ENCODE measurements around the gene PLCB4. TPM values are rescaled to one million over a fixed set of nuclear protein-coding genes. Genes with fewer than 3 reads are reported as not detected.

The PLCB4 gene
- total RNA-seq, 1 donor = 4.1 TPM

GRCh38 chr20:9093218-9093957, 24.5 kb downstream of the PLCB4 start:
- no peak for DNase-seq (ENCODE audit: low read depth)
- TF ChIP-seq CTCF (IDR thresholded peaks at IDR 0.05; ENCODE audit: insufficient read depth, low read length) = no peak
- no peak overlapping the region for H3K4me3 ChIP-seq (ENCODE audit: low read depth, low read length)

GRCh38 chr20:9099372-9099771, 30.5 kb downstream of the PLCB4 start:
- no peak for TF ChIP-seq CTCF (IDR thresholded peaks at IDR 0.05; ENCODE audit: insufficient read depth, low read length)
- DNase-seq (ENCODE audit: low read depth) = no peak
- H3K4me3 ChIP-seq (ENCODE audit: low read depth, low read length) = no peak overlapping the region

GRCh38 chr20:9100691-9101090, 31.8 kb downstream of the PLCB4 start:
- no peak for TF ChIP-seq CTCF (IDR thresholded peaks at IDR 0.05; ENCODE audit: insufficient read depth, low read length)
- H3K4me3 ChIP-seq (ENCODE audit: low read depth, low read length) = no peak overlapping the region
- no peak for DNase-seq (ENCODE audit: low read depth)

GRCh38 chr20:9102456-9102855, 33.6 kb downstream of the PLCB4 start:
- H3K4me3 ChIP-seq (ENCODE audit: low read depth, low read length) = no peak overlapping the region
- no peak for DNase-seq (ENCODE audit: low read depth)
- no peak for TF ChIP-seq CTCF (IDR thresholded peaks at IDR 0.05; ENCODE audit: insufficient read depth, low read length)

GRCh38 chr20:9103955-9104354, 35.1 kb downstream of the PLCB4 start:
- no peak overlapping the region for H3K4me3 ChIP-seq (ENCODE audit: low read depth, low read length)
- TF ChIP-seq CTCF (IDR thresholded peaks at IDR 0.05; ENCODE audit: insufficient read depth, low read length) = no peak
- DNase-seq (ENCODE audit: low read depth) = no peak

GRCh38 chr20:9108260-9108659, 39.4 kb downstream of the PLCB4 start:
- no peak for DNase-seq (ENCODE audit: low read depth)
- H3K4me3 ChIP-seq (ENCODE audit: low read depth, low read length) = no peak overlapping the region
- no peak for TF ChIP-seq CTCF (IDR thresholded peaks at IDR 0.05; ENCODE audit: insufficient read depth, low read length)

- TF ChIP-seq CTCF (IDR thresholded peaks at IDR 0.05; ENCODE audit: insufficient read depth, low read length) = no peak
- no peak overlapping the region for H3K4me3 ChIP-seq (ENCODE audit: low read depth, low read length)
- no peak for DNase-seq (ENCODE audit: low read depth)
These were observed 40.7 kb downstream of the PLCB4 start for GRCh38 chr20:9109566-9109965.

Measured in fibroblast of the aortic adventitia (primary cell).